Measurements from ENCODE around the gene PSMG4. TPM values are rescaled to one million over a fixed set of nuclear protein-coding genes. Genes with fewer than 3 reads are reported as not detected.
A peak's percentile ranks its signal among the peaks of the same experiment; 100 is the strongest.

The PSMG4 gene
- total RNA-seq, 2 experiments from 2014 or later, result 12.3 to 12.8 TPM

- Mint-ChIP-seq H3K4me1 (ENCODE audit: low read depth) (peaks cover 2% of the 10 kb centered on the region), H3K27ac (no peak overlapping the region), H3K36me3 (ENCODE audit: low read depth) (no peaks in the 10 kb centered on the region), H3K4me3 (no peak overlapping the region), H3K9me3 (no peaks in the 10 kb centered on the region), H3K27me3 (no peaks in the 10 kb centered on the region)
- H3K4me3 ChIP-seq (ENCODE audit: low read length), result no peak overlapping the region
- CTCF ChIA-PET, result no interaction called here
- TF ChIP-seq CTCF (IDR thresholded peaks at IDR 0.05), result no peak
- no peak for DNase-seq
- no peaks in the 10 kb centered on the region for H3K27me3 ChIP-seq (ENCODE audit: control insufficient read depth in 1 of 2, insufficient read depth in 2 of 2, low read length in 2 of 2)
- no peak overlapping the region for H3K27ac ChIP-seq (ENCODE audit: low read depth in 1 of 2, low read length in 2 of 2)
- POLR2A ChIA-PET, result no interaction called here
- no peak for ATAC-seq (ENCODE audit: poor library complexity)
- intact Hi-C loops (cut with DNase I, micrococcal nuclease), result no loop called here
- H3K36me3 ChIP-seq (ENCODE audit: insufficient read depth, low read length), result no peaks in the 10 kb centered on the region
- H3K4me1 ChIP-seq (ENCODE audit: insufficient read depth, low read length), result no peaks in the 10 kb centered on the region
- no peaks in the 10 kb centered on the region for H3K9me3 ChIP-seq (ENCODE audit: control insufficient read depth in 1 of 2, insufficient read depth in 1 of 2, low read length in 2 of 2)
Observed at GRCh38 chr6:3311826-3312225, 53.1 kb downstream of the PSMG4 start.

GRCh38 chr6:3312604-3313231 is 54.0 kb downstream of the PSMG4 start:
- H3K27ac Mint-ChIP-seq, result no peak overlapping the region
- no peaks in the 10 kb centered on the region for H3K9me3 Mint-ChIP-seq
- Histone ChIP-seq H3K4me1 (ENCODE audit: insufficient read depth, low read length) (peaks cover 7% of the 10 kb centered on the region), H3K9me3 (ENCODE audit: control insufficient read depth in 1 of 2, insufficient read depth in 1 of 2, low read length in 2 of 2) (no peaks in the 10 kb centered on the region), H3K4me3 (ENCODE audit: low read length) (no peak overlapping the region), H3K36me3 (ENCODE audit: insufficient read depth, low read length) (no peaks in the 10 kb centered on the region), H3K27me3 (ENCODE audit: control insufficient read depth in 1 of 2, insufficient read depth in 2 of 2, low read length in 2 of 2) (no peaks in the 10 kb centered on the region), H3K27ac (ENCODE audit: low read depth in 1 of 2, low read length in 2 of 2) (no peak overlapping the region)
- intact Hi-C loops (cut with DNase I, micrococcal nuclease), result no loop called here
- no peak for TF ChIP-seq CTCF (IDR thresholded peaks at IDR 0.05)
- no peak for ATAC-seq (ENCODE audit: poor library complexity)
- H3K27me3 Mint-ChIP-seq, result no peaks in the 10 kb centered on the region
- DNase-seq, result peak in 1 of 14 experiments; percentile 12
- peaks cover 11% of the 10 kb centered on the region for H3K4me1 Mint-ChIP-seq (ENCODE audit: low read depth)
- no peak overlapping the region for H3K4me3 Mint-ChIP-seq
- CTCF ChIA-PET, result no interaction called here
- POLR2A ChIA-PET, result no interaction called here
- H3K36me3 Mint-ChIP-seq (ENCODE audit: low read depth), result no peaks in the 10 kb centered on the region

GRCh38 chr6:3314176-3314575 is 55.4 kb downstream of the PSMG4 start:
- no peak overlapping the region for H3K4me3 Mint-ChIP-seq
- DNase-seq (no peak), ATAC-seq (ENCODE audit: poor library complexity) (no peak)
- H3K36me3 Mint-ChIP-seq (ENCODE audit: low read depth), result no peaks in the 10 kb centered on the region
- POLR2A ChIA-PET, result interaction anchor here (0.6 kb wide), 1 partner anchor 29 kb away, joined by 3 read pairs; no protein-coding TSS in a partner anchor
- H3K4me1 Mint-ChIP-seq (ENCODE audit: low read depth), result peaks cover 25% of the 10 kb centered on the region
- H3K4me3 ChIP-seq (ENCODE audit: low read length), result no peak overlapping the region
- H3K27ac ChIP-seq (ENCODE audit: low read depth in 1 of 2, low read length in 2 of 2), result no peak overlapping the region
- intact Hi-C loops (cut with DNase I, micrococcal nuclease), result no loop called here
- peaks cover 19% of the 10 kb centered on the region for H3K4me1 ChIP-seq (ENCODE audit: insufficient read depth, low read length)
- TF ChIP-seq CTCF (IDR thresholded peaks at IDR 0.05), result no peak
- H3K9me3 ChIP-seq (ENCODE audit: control insufficient read depth in 1 of 2, insufficient read depth in 1 of 2, low read length in 2 of 2), result no peaks in the 10 kb centered on the region
- CTCF ChIA-PET, result no interaction called here
- no peaks in the 10 kb centered on the region for H3K27me3 Mint-ChIP-seq
- H3K36me3 ChIP-seq (ENCODE audit: insufficient read depth, low read length), result no peaks in the 10 kb centered on the region
- no peaks in the 10 kb centered on the region for H3K27me3 ChIP-seq (ENCODE audit: control insufficient read depth in 1 of 2, insufficient read depth in 2 of 2, low read length in 2 of 2)
- H3K9me3 Mint-ChIP-seq, result no peaks in the 10 kb centered on the region
- H3K27ac Mint-ChIP-seq, result no peak overlapping the region
